Stimulated activated CD4-positive, alpha-beta T cell treated with anti-CD3 and anti-CD28 coated beads, TNF-alpha, amount 100 ng/mL, for 4 hours (primary cell): ENCODE data around the gene CEP295NL.
"Not testable (repeated sequence)": the region's sequence is repeated elsewhere in the genome, so short reads cannot be mapped to it uniquely, and the experiment has no call there.

ENCODE experiments used
- DNase-seq, 3 experiments: peaks; one replicate each; pipeline ENCODE4 v3.0.0-alpha.2; 2020; ENCODE audit warnings: low read depth in 3 of 3

Gene CEP295NL

DNA sequence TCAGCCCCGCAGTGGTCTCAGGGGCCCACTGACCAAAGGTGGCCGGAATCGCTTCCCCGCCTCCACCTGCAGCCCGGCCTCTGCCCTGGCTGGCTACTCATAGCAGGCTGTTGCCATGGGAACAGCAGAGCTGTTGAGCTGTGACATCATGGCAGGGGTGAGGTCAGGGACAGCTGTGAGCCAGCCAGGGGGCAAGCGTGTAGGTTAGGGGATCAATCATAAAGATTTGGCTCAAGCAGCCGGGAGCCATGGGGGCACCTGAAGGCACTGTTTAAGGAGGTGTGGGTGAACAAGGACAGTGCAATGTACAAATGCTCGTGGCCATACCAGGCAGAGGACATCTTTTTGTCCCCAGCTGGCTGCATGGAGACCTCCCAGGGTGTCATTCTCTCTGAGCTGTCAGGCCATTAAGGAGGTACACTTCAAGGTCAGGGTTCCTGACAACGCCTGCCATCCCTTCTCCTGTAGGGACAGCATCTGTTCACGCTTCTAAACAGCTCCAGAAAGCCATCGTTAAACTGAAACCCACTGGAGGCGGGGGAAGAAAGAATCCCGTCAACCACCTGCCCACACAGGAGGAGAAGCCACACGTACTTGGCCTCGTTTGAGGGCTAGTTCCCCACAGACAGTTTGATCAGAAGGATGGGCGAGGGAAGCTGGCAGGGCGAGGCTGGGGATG lies at the start of gene CEP295NL:
Gene CEP295NL (minus strand): TSS at position 101 of the 679 bp plus-strand sequence. CDS start 1,373 bp downstream, outside the sequence.
- no peak for DNase-seq

DNA sequence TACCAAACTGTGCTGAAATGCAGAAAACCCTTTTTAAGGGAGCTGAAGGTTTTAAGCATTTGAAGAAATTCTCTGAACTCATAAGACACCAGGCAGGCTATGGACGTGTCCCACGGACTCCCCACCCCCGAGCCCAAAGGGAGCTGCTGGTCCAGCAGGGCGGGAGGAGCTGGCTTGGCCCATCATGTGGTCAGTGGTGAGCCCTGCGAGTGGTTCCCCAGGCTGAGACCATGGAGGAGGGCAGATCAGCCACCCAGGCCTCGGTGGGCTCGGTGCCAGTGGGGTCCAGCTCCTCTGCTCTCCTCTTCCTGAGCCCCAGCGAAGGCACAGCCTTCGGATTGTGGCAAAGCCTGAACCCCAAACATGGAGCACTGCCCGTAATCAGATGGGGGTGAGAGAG lies 49.7 kb upstream of the CEP295NL start:
- DNase-seq, result no peak

- DNase-seq, result no peak
Measured at GRCh38 chr17:78951967-78952551, 49.1 kb upstream of the CEP295NL start.

- no peak for DNase-seq
Measured at GRCh38 chr17:78950870-78951269, 47.9 kb upstream of the CEP295NL start.

GRCh38 chr17:78947235-78948149 lies 44.5 kb upstream of the CEP295NL start:
- no peak for DNase-seq

GRCh38 chr17:78946631-78947030 lies 43.6 kb upstream of the CEP295NL start:
- no peak for DNase-seq

GRCh38 chr17:78946131-78946530 lies 43.1 kb upstream of the CEP295NL start:
- no peak for DNase-seq

- DNase-seq, result not testable (repeated sequence)
Measured at GRCh38 chr17:78945455-78945854, 42.5 kb upstream of the CEP295NL start.

- DNase-seq, result no peak
Measured at GRCh38 chr17:78944956-78945355, 42.0 kb upstream of the CEP295NL start.

DNA sequence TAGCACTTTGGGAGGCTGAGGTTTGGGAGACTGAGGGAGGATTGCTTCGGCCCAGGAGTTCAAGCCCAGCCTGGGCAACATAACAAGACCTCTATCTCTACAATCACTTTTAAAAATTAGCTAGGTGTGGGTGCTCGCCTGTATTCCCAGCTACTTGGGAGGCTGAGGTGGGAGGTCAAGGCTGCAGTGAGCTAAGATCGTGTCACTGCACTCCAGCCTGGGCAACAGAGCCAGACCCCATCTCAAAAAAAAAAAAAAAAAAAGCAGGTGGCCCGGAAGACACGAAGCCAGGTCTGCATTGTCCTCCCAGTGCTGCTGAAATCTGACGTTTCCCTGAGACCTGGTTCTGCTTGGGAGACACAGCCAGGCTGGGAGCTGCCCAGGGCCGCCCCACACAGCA lies 41.0 kb upstream of the CEP295NL start:
- DNase-seq, result no peak

DNA sequence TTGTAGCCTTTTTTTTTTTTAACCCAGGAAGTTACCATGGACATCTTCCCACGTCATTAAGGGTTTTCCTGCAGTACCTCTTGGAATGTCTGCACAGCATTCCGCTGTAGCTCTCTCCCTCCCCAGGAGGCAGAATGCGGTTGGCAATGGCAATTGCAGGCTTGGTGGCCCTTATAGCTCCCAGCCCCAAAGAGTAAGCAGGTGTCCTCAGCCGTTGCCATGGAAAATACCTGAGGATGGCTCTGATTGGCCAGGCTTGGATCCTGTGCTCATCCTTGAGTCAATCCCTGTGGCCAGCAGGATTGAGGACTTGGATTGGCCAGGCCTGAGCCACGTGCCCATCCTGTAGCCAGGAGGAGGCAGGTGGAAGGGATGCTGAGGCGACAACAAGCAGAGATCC lies 37.7 kb upstream of the CEP295NL start:
- DNase-seq, result no peak

DNA sequence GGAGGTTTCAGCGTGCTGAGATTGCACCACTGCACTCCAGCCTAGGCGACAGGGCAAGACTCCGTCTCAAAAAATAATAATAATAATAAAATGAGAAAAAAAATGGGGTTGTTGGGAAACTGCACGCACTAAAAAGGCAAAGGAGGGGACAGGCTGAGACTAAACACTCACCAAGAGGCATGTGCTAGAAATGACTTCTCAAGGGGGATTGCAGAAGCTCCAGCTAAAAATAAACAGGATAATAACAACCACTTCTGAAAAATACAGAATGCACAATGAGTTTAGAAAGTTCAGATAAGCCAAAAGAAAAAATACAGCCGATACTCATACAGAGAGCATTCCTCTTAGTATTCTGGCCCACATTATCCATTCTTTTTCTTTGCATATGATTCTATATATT lies 37.3 kb upstream of the CEP295NL start:
- DNase-seq, result no peak

DNA sequence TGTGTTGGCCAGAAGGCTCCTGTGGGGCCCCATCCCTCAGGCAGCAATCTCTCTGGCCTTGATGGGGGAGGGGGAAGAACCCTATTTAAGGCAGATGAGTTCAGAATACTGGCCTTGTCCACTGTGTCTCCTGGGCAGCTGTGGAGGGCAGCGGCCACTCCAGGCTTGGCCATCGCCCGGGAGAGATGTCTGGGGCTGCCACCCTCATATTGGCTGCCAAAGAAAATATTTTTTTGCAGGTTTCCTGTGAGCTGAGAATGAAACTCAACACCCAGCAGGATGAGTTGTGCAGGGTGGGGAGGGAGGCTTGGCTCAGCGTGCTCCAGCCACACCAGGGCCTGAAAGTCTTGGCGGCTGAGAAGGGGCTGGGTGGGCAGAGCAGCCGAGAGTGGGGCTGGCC lies 36.6 kb upstream of the CEP295NL start:
- DNase-seq, result no peak

DNA sequence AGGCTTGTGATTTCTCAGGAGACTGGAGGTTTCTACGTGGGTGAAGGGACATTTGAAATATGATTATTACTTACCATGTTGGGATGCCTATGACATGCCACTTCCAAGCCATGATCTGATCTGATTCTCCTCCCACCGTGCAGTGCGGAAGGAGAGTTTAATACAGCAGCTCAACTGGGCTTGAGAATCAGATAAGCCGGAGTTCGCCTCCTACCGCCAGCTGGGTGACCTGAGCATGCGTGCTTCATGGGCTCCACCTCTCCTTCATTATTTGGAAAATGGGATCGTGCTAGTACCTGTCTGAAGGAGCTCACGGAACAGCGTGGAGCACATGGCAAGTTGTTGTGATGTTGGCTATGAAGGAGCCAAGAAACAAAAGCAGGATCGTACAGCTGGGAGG lies 34.6 kb upstream of the CEP295NL start:
- no peak for DNase-seq

GRCh38 chr17:78935419-78936323 lies 32.7 kb upstream of the CEP295NL start:
- no peak for DNase-seq

GRCh38 chr17:78934681-78935418 lies 31.8 kb upstream of the CEP295NL start:
- DNase-seq, result no peak

DNA sequence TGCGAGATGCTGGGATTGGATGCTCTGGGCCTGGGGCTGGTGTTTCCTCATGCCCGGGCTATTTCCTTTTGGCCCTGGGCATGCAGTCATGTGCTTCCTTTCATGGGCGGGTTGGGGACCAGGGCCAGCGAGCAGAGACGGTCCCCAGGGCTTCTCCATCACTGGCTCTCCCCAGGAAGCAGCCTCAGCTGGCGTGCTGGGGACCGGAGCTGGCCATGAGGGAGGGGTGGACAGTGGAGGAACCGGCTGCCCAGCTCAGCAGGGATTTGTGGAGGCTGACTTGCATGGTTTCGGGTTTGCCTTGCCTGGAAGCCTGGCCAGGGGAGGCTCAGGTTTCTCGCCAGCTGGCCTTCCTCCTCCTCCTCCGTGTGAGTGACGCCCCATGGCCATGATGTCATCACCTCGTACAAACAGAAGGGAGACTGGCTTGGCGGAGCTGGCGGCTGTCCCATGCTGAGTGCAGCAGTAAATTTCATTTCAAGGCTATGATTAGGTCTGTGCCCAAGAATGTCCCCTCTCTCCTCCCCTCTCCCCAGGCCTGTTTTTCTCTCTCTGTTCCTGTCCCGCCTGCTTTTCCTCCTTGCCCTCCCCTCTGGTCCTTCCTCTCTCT lies 31.1 kb upstream of the CEP295NL start:
- no peak for DNase-seq

GRCh38 chr17:78933025-78933958 lies 30.3 kb upstream of the CEP295NL start:
- DNase-seq, result peak in 1 of 3 experiments; percentile 10
